Inflammatory macrophage treated with lipopolysaccharide for 1 hour (primary cell): ENCODE results near the gene RGL2.
A peak's percentile ranks its signal among the peaks of the same experiment; 100 is the strongest.
"Not testable (repeated sequence)": the region's sequence is repeated elsewhere in the genome, so short reads cannot be mapped to it uniquely, and the experiment has no call there.

Experiments used
- DNase-seq, 2 donors: peaks; one replicate each; pipeline ENCODE4 v3.0.0-alpha.2; 2020 to 2022

Gene RGL2

GRCh38 chr6:33290459-33290858 is 8.3 kb downstream of the RGL2 start:
- no peak for DNase-seq

DNA sequence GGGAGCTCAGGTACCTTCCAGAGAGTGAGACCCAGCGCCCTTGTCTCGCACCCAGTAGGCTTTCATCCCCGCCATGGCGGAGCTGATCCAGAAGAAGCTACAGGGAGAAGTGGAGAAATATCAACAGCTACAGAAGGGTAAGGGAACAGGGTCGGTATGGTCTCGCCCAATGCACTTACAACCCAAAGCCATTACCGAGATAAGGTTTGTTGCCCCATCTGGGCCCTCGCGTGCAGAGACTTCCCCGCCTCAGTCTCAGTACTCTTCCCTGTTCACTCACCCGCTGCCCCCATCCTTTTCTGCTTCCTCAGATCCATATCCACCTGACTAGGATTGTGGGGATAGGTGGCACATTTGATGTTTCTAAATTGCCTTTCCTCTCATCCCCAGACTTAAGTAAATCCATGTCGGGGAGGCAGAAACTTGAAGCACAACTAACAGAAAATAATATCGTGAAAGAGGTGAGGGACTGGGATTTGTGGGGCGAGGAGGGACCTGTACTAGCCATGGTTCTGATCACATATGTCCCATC is 8.9 kb downstream of the RGL2 start:
- no peak for DNase-seq

GRCh38 chr6:33288921-33289783 is 9.6 kb downstream of the RGL2 start, which contains the start of the genes PFDN6 and WDR46:
TSS of gene PFDN6 (plus strand) at chr6:33289601. CDS start at chr6:33289857, 256 bp downstream.
TSS of gene WDR46 (minus strand) at chr6:33289239. CDS start at chr6:33289170, 69 bp downstream.
- peak; percentile 87 for DNase-seq

DNA sequence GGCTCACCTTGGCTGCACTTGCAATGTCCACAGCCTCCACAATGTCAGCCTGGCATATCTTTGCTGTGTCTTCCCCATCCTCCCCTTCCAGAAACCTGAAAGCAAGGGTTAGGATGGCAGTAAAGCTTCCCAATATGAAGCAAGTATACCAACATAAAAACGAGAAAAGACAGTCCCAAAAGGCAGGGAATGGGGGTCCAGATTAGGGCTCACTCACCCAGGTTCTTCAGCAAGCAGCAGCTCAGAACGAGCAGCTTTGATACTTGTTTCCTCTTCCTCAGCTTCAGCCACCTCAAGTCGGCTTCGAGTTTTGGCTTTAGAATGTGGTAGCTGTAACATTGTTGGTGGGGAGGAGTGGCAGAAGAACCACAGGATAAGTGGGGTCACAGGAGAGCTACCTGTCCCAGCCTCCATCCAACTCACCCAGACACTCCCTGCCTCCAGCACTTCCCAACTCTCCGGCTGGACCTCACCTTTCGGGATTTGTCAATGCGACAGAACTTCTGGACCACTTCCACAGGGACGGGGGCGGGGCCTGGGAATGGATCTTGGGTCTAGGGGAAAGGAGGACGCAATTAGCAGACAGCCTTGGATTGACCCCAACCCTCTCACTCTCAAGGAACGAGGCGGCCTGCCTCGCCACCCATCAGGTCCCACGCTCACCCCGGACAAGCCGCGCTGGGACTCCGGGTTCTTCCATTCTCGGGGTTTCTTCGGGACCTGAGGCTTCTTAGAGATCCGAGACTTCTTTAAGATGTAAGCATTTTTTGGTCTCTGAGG is 10.4 kb downstream of the RGL2 start:
- no peak for DNase-seq

DNA sequence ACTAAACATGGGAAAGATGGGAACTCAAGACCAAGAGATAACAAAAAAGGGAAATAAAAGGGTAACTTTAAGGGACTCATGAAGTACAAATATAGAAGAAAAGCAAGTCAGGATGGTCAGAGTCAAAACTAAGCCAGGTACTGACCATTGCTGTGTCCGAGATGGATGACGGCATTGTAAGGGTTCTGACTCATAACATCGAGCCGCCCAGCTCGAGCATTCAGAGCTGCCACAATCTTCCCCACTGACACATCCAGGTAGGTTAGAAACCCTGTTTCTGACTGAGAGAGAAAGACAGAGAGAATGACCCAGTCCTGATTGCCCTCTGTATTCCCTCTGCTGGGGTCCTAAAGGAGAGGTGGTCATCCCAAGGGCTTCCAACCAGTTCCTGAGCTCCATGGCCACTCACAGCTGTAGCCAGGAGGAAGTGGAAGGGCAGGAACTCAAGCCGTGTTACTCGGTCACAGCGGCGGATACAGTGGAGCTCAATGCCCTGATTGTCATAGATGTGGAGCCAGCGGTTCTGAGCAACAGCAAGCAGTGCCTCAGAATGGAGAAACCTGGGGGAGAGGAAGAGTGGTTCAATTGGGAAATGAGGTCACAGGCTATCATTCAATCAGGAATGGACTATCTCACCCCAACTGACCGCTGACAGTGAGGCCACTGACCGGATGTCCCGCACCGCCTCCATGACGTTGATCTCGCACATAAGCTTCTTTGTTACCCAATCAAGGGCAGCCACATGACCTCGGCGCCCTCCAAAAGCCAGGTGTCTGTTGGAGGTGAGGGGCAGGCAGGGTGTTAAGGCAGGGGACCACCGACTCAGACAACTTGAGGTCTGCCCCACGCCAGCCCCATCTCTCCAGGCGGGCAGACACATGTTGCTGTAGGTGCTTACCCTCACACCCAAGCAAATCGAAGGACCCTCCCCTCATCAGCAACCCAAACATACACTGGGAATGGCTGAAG is 11.5 kb downstream of the RGL2 start:
- no peak for DNase-seq

DNA sequence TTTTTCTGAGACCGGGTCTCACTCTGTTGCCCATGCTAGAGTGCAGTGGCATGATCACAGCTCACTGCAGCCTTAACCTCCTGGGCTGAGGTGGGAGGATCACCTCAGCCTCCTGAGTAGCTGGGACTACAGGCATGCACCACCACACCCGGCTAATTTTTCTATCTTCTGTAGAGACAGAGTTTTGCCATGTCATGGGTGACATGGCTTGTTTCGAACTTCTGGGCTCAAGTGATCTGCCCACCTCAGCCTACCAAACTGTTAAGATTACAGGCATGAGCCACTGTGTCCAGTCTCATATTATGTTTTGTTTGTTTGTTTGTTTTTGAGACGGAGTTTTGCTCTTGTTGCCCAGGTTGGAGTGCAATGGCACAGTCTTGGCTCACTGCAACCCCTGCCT is 13.5 kb downstream of the RGL2 start:
- not testable (repeated sequence) for DNase-seq

DNA sequence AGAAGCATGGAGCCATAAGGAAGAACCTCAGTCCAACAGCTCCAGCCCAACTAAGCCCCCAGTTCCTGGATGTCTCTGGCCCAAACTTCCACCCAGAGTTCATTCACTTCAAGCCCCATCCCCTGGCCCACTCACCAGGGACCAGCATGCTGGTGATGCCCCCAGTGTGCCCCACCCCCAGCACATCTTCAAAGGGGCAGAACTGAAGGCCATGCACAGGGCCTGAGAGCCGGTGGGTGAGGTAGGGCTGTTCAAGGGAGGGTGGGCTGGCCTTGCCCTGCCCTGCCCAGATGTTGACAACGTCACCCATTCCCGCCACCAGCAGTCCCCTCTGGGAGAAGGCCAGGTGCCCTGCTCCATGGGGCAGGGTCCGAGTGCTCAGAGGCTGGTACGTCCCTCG is 18.2 kb downstream of the RGL2 start:
- no peak for DNase-seq

DNA sequence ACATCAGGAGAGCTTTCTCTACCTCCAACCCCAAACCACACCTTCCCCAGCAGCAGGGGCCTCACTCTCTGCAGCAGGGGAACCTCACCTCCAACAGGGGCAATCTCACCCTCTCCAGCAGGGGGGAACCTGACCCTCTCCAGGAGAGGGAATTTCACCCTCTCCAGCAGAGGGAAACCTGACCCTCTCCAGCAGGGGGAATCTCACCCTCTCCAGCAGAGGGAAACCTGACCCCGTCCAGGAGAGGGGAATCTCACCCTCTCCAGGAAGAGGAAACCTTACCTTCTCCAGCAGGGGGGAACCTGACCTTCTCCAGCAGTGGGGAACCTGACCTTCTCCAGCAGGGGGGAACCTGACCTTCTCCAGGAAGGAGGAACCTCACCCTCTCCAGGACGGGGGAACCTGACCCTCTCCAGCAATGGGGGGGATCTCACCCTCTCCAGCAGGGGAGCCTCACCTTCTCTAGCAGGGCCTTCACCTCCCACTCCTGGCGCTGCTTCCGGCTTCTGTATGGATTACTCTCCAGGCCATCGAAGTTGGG is 18.7 kb downstream of the RGL2 start:
- DNase-seq, result peak in 1 of 2 donors; percentile 41

DNA sequence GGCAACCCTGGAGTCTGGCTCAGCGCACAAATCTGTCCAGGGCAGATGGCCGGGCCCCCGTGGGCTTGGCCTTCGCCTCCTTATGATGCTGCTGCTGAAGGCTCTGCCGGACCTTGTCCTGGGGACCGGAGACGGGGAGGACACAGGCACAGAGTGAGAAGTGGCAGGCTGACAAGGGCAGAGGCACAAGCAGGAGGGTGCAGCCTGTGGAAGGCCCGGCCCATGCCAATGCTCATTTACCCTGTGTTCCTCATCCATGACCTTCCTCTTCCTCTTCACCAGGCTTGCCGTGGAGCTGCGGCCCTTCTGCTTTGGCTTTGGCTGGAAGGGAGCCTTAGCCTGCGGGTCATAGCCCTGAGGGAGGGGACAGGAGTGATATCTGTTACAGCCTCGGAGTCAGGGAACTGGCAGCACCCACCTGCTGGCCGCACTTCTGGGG is 19.5 kb downstream of the RGL2 start:
- peak in 1 of 2 donors; percentile 22 for DNase-seq

DNA sequence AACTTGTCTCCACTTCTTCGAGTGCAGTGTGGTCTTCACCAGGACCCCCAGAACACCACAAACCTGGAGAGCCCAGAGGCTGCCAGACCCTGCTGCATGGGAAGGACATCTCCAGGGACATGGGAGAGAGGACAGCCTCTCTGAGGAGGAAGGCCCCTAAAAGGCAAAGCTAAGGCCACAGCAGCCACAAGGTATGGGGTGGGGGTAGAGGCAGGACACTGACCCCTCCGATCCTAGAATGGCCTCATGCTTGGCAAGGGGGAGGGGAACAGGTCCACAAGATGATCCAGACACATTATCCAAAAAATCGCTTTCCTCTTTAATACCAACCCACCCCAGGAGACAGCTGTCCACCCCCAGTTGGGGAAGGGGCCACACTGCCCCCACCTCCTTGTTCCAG is 19.9 kb downstream of the RGL2 start:
- no peak for DNase-seq

DNA sequence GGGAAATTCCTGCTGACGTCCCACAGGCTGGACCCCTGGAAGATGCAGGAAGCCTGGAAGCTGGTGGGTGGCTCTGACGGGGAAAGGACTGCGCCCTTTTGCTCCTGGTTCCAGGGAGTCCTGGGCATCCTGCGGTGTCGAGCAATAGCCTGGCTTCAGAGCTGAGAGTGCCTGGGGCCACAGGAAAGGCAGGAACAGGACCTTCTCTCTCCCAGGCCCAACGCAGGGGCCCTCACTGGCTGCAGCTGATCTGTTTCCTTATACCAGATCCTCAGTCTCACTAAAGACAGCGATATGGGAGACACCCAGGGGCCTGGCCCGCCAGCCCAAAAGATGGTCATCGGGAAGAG is 20.4 kb downstream of the RGL2 start:
- no peak for DNase-seq

DNA sequence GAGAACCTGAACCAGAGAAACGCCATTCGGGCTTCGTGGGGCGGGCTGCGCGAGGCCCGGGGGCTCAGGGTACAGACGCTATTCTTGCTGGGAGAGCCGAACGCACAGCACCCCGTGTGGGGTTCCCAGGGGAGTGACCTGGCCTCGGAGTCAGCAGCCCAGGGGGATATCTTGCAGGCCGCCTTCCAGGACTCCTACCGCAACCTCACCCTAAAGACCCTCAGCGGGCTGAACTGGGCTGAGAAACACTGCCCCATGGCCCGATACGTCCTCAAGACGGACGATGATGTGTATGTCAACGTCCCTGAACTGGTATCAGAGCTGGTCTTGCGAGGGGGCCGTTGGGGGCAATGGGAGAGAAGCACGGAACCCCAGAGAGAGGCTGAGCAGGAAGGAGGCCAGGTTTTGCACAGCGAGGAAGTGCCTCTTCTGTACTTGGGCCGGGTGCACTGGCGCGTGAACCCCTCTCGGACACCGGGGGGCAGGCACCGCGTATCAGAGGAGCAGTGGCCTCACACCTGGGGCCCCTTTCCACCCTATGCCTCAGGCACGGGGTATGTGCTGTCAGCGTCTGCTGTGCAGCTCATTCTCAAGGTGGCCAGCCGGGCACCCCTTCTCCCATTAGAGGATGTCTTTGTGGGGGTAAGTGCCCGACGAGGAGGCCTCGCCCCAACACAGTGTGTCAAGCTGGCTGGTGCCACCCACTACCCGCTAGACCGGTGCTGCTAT is 20.9 kb downstream of the RGL2 start:
- no peak for DNase-seq

- peak; percentile 56 to 62 for DNase-seq
Measured at GRCh38 chr6:33276864-33277662, 21.7 kb downstream of the RGL2 start, which contains the start of gene B3GALT4. TSS of gene B3GALT4 (plus strand) at chr6:33277123. CDS start at chr6:33277420, 297 bp downstream.

GRCh38 chr6:33276581-33276863 is 22.2 kb downstream of the RGL2 start:
- no peak for DNase-seq

DNA sequence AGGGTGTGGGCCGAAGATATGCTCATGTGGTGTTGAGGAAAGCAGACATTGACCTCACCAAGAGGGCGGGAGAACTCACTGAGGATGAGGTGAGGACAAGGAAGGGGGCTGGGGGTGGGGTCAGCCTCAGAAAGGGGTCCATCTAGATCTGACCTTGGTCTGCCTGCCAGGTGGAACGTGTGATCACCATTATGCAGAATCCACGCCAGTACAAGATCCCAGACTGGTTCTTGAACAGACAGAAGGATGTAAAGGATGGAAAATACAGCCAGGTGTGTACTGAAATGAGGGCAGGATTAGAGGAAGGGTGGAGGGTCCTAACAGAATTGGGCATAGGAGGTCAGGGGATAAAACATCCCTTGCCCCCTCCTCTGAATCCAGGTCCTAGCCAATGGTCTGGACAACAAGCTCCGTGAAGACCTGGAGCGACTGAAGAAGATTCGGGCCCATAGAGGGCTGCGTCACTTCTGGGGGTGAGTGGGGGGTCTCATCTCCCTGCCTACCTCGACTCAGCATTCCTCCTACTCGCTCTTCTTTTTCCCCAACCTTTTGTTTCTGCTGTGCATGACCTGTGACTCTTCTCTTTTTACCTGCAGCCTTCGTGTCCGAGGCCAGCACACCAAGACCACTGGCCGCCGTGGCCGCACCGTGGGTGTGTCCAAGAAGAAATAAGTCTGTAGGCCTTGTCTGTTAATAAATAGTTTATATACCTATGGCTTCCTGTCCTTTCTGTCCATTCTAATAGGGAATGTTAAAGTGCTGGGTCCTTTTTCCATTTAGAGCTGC is 22.8 kb downstream of the RGL2 start:
- DNase-seq, result not testable (repeated sequence)

DNA sequence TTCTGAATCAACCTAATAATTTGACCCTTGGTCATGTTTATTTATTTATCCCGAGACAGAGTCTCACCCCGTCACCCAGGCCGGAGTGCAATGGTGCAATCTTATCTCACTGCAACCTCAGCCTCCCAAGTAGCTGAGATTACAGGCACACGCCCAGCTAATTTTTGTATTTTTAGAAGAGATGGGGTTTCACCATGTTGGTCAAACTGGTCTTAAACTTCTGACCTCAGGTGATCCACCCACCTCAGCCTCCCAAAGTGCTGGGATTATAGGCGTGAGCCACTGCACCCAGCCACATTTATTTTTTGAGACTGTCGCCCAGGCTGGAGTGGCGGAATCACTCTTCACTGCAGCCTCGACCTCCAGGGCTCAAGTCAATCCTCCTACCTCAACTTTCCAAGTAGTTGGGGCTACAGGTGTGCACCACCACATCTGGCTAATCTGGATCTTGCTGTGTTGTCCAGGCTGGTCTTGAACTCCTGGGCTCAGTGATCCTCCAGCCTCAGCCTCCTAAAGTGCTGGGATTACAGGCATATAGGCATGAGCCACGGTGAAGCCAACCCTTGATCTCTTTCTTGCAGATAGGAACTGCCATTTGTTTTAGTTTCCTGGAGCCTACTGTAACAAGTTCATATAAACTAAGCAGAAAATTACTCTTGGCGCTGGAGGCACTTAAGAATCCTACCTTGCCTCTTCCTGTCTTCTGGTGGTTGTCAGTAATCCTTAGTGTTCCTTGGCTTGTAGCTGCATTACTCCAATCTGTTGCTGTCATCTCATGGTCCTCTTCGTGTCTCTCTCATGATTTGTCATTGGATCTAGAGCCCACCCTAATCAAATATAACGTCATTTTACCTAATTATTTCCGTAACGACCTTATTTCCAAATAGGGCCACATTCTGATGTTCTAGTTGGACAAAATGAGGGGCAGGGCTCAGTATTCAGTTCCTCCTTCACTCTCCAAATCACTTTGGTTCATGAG is 24.5 kb downstream of the RGL2 start:
- DNase-seq, result no peak

- DNase-seq, result no peak
Measured at GRCh38 chr6:33273129-33273923, 25.4 kb downstream of the RGL2 start.
